Left kidney (tissue), 8 donors: ENCODE data around the gene CD70. TPM values are rescaled to one million over a fixed set of nuclear protein-coding genes. Genes with fewer than 3 reads are reported as not detected.
A peak's percentile ranks its signal among the peaks of the same experiment; 100 is the strongest.
"Not testable (repeated sequence)": the region's sequence is repeated elsewhere in the genome, so short reads cannot be mapped to it uniquely, and the experiment has no call there.

Experiments
- DNase-seq: peaks from one replicate; pipeline ENCODE4 v3.0.0-alpha.2; 2013
- long read RNA-seq, 8 donors: transcript quantifications; one replicate each; lab custom pipeline, GENCODE V29; 2026
- polyA plus RNA-seq: library from polyadenylated mRNA; unstranded; fragments of 120-200 nt; gene quantifications from one replicate; pipeline ENCODE4 v1.2.1, GENCODE V29; 2013; ENCODE audit not compliant: insufficient read length

The CD70 gene
- not detected for polyA plus RNA-seq
- long read RNA-seq, donor 1, result 0 reads
- long read RNA-seq, donor 2, result 0 reads
- long read RNA-seq, donor 3, result 0 reads
- long read RNA-seq, donor 4, result 0 reads
- long read RNA-seq, donor 5, result 0 reads
- long read RNA-seq, donor 6, result 0 reads
- long read RNA-seq, donor 7, result 0 reads
- long read RNA-seq, donor 8, result 0 reads

GRCh38 chr19:6590827-6591319 is at the start of gene CD70:
CD70 (minus strand) TSS chr19:6591150; CDS start chr19:6591002, 148 bp downstream.
- no peak for DNase-seq

- DNase-seq, result not testable (repeated sequence)
These were observed 49.4 kb upstream of the CD70 start for GRCh38 chr19:6640333-6640732.

- DNase-seq, result no peak
These were observed 48.5 kb upstream of the CD70 start for GRCh38 chr19:6639439-6639838.

- not testable (repeated sequence) for DNase-seq
These were observed 42.5 kb upstream of the CD70 start for GRCh38 chr19:6633456-6633813.

- peak; percentile 33 for DNase-seq
These were observed 42.0 kb upstream of the CD70 start for GRCh38 chr19:6632747-6633455.

GRCh38 chr19:6632002-6632621 is 41.2 kb upstream of the CD70 start:
- DNase-seq, result peak; percentile 78

GRCh38 chr19:6626764-6627163 is 35.8 kb upstream of the CD70 start:
- DNase-seq, result no peak

- no peak for DNase-seq
These were observed 26.4 kb upstream of the CD70 start for GRCh38 chr19:6617374-6617773.

- no peak for DNase-seq
These were observed 25.1 kb upstream of the CD70 start for GRCh38 chr19:6616011-6616410.

- no peak for DNase-seq
These were observed 22.8 kb upstream of the CD70 start for GRCh38 chr19:6613711-6614110.

GRCh38 chr19:6610934-6611852 is 20.2 kb upstream of the CD70 start:
- no peak for DNase-seq

GRCh38 chr19:6608940-6609339 is 18.0 kb upstream of the CD70 start:
- no peak for DNase-seq

- not testable (repeated sequence) for DNase-seq
These were observed 17.2 kb upstream of the CD70 start for GRCh38 chr19:6608146-6608545.

- DNase-seq, result not testable (repeated sequence)
These were observed 15.5 kb upstream of the CD70 start for GRCh38 chr19:6606276-6607070.

- DNase-seq, result no peak
These were observed 14.0 kb upstream of the CD70 start for GRCh38 chr19:6604906-6605305.

GRCh38 chr19:6602729-6603114 is 11.8 kb upstream of the CD70 start:
- no peak for DNase-seq

- DNase-seq, result not testable (repeated sequence)
These were observed 10.6 kb upstream of the CD70 start for GRCh38 chr19:6601537-6602052.

- DNase-seq, result not testable (repeated sequence)
These were observed 10.1 kb upstream of the CD70 start for GRCh38 chr19:6600951-6601536.

- DNase-seq, result no peak
These were observed 9.0 kb upstream of the CD70 start for GRCh38 chr19:6599866-6600454.

GRCh38 chr19:6598254-6598892 is 7.4 kb upstream of the CD70 start:
- not testable (repeated sequence) for DNase-seq
